HG03045 (cell line): Measurements from ENCODE around the gene NUDT1.

Source experiments
- ATAC-seq: cut with Tn5 transposase; IDR thresholded peaks from one replicate; pipeline ENCODE4 v1.9.1; 2021; ENCODE audit warnings: mild to moderate bottlenecking, moderate library complexity; ENCODE audit not compliant: unreplicated experiment

The NUDT1 gene

DNA sequence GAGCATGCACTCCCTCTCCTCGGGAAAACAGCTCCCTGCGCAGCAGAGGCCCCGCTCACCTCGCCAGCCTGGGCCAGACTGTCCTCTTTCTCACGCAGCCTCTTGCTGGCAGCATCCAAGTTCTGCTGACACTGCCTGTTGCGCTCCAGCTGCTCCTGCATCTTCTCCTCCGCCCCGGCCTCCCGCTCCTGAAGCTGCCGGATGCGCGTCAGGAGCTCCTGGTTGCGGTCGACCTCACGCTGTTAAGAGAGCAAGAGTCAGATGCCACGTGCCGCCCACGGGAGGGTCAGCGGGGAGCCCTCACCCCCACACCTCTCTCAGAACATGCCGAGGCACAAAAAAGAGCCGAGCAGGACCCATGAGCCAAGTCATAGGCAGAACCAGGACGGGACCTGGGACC, 19.5 kb upstream of the NUDT1 start:
- no peak for ATAC-seq

DNA sequence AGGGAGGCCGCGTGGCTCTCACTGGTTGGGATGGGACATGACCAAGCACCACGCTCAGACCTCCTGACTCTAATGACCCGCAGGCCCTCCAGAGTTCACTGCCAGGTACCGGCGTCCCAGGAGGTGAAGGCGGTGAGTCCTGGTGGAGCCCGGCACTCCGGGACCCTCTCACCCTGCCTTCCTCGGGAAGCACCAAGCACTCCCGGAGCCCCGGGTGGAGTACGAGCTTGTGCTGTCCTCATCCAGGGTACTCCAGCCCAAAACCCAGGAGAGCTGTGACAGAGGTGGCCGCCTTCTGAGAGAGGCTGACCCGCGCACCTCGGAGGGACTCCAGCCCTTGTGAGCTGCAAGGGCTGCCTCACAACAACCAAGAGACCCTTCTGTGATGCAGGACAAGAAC, 18.7 kb upstream of the NUDT1 start:
- ATAC-seq, result no peak

DNA sequence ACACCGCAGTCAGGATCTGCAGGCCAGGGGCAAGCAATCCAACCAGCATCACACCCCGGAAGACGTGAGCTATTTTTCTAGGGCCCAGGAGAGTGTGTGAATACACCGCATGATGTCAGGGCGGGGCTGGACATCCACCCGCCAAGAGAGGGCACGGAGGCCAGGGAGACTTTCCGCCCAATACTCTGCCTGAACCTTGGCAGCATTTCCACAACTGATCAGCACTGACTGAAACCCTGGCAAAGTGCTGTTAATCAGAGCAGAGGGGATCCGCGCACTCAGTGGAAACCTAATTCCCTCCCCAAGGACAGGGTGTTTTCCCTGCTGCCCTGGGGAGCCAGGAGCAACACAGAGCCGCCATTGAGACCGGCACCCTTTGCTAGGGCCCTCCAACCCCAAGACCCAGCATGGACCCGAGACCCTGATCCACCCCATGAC, 17.5 kb upstream of the NUDT1 start:
- no peak for ATAC-seq

DNA sequence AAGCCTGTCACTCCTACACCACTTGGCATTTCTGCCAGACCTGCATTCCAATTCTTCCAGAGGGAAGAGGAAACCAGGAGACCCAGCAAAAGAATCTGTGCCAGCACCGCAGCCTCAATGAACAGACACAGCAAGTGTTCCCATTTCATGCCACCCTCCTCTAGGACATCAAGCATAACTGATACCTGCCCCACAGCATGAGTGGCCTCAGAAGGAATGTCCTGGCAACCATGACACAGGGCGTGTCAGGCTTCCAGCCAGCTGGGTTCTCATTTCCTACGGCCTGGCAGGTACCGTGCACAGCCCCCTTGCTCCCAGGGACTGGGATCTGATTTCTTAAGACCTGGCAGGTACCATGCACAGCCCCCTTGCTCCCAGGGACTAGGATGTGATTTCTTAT, 17.1 kb upstream of the NUDT1 start:
- ATAC-seq, result no peak

DNA sequence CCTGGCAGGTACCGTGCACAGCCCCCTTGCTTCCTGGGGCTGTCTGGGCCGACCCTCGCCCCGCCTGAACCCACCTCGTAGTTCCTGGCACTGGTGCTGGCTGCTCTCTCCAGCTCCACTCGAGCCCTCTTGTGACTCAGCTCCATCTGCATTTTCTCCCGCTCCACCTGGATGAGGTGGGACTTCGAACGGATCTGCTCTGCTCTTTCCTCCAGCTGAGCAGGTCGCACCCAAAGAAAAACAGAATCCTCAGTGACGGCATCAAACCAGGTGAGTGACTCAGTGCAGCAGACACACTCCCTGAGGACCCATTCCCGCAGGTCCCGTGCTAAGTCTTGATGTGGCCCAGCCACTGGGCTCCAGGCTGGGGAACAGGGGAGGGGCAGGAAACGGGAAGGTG, 16.7 kb upstream of the NUDT1 start:
- no peak for ATAC-seq

DNA sequence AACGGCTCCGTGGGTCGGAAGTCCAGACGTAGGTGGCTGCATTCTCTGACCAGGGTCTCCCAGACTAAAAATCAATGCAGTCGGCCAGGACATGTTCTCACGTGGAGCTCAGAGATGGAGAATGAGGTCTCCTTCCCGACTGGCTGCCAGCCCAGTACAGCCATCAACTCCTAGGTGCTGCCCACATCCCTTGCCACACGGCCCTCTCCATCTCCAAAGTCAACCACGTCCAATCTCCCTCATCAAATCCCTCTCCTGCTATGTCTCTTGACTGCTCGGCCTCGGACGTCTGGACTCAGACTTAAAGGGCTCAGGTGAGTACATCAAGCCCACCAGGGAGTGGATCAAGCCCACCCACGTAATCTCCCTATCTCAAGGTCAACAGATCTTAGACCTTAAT, 16.2 kb upstream of the NUDT1 start:
- no peak for ATAC-seq

DNA sequence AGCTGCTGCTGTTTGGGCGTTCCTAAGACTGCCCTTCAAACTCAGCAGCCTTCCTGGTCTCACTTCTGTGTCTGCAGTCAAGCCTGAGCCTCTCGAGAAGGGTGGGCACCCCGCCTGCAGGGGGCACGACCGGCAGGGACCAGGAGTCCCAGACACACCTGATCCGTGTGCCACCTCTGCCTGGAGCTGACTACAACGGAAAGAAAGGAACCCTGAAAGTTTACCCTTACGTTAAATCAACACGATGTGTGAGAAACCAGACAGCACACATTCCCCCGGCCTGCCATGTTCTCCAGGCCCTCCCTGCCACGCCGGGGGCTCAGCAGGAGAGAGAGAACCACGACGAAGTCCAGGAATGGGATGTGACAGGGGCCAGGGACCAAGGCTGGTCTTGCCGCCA, 14.3 kb upstream of the NUDT1 start:
- no peak for ATAC-seq

DNA sequence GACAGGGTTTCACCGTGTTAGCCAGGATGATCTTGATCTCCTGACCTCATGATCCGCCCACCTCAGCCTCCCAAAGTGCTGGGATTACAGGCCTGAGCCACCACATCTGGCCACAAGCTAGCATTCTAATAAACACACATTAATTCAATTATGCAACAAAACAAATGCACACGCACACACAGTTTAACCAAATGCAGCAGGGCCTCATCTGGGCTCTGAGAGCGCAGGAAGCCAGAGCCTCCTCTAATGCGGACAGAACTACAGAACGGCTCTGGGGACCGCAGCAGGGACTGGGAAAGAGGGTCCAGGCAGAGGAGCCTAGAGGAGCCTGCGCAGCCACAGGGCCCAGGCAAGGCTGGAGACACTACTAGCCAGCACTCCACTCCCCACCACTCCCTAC, 13.1 kb upstream of the NUDT1 start:
- no peak for ATAC-seq

DNA sequence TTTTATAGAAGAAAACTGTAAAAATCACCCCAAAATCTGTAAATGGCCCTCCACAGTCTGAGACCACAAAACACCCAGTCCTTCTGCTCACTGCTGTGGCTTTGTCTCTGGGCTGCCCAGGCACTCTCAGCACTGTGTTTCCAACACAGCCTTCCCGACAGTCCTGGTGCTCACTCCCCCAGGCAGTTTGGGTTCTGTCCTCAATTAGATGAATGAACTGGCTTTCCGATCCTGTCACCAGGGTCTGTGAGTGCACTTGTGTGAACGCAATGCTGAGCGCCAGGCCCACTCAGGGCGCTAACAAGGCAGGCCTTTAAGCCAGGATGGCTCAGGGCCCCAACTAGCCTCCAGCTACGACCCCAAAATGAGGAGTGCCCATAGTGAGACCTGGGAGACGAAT, 12.6 kb upstream of the NUDT1 start:
- ATAC-seq, result no peak

DNA sequence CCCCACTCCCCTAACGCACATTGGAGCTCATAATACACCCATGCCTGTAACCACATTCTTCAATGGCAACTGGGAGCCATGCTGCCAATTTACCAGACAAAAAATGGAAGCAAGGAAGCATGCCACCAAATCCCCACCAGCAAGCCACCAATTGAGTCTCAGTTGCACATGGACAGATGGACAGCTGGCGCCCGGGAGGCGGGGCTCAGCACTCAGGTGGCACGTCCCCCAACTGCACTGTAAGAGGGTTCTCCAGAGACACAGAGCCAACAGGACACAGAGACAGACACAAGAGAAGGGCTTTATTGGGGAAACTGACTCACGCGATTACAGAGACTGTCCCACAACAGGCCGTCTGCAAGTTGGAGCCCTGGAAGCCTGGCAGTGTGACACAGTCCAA, 11.8 kb upstream of the NUDT1 start:
- no peak for ATAC-seq

DNA sequence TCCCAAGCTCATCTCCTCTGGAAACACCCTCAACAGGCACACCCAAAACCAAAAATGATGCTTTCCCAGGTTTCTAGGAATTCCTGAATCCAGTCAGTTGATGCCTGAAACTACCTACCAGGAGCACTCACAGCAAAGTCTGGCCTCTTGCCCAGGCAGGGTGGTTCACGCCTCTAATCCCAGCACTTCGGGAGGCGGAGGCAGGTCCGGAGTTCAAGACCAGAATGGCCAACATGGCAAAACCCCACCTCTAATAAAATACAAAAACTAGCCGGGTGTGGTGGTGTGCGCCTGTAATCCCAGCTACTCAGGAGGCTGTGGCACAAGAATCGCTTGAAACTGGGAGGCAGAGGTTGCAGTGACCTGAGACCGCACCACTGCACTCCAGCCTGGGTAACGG, 11.1 kb upstream of the NUDT1 start:
- no peak for ATAC-seq

DNA sequence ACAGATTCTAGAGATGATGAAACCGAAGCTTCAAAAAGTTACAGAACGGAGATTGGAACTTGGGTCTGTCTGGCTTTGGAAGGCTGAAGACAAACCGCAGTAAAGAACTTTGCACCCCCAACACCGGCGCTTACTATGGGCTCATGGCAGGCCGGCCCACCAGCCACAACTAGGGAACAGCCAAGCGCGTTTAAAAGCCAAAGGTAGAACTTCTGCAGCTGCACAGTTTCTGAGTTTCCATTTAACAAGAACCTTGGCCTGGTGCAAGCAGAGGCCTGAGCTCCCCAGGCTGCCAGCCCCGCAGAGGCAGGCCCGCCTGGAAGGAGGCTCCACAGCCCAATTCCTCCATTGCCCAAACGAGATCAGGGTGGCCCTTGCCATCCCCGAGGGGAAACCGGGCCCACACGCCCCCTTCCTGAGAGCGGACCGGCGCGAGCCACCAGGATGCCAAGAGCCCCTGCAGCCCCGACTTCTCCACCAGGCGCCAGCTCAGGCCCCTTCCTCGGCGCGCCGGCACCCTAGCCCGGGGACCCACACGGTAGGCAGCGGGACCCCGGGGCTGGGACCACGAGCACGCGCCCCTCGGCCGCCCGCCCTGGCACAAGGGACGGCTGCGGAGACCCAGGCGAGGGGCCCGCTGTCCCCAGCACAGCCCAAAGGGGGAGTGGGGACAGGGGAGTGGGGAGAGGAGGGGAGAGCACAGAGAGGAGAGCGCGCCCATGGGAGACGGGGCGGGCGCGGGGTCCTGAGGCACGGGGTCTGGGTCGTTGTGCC, 9.8 kb upstream of the NUDT1 start:
- ATAC-seq, result peak; percentile 24

DNA sequence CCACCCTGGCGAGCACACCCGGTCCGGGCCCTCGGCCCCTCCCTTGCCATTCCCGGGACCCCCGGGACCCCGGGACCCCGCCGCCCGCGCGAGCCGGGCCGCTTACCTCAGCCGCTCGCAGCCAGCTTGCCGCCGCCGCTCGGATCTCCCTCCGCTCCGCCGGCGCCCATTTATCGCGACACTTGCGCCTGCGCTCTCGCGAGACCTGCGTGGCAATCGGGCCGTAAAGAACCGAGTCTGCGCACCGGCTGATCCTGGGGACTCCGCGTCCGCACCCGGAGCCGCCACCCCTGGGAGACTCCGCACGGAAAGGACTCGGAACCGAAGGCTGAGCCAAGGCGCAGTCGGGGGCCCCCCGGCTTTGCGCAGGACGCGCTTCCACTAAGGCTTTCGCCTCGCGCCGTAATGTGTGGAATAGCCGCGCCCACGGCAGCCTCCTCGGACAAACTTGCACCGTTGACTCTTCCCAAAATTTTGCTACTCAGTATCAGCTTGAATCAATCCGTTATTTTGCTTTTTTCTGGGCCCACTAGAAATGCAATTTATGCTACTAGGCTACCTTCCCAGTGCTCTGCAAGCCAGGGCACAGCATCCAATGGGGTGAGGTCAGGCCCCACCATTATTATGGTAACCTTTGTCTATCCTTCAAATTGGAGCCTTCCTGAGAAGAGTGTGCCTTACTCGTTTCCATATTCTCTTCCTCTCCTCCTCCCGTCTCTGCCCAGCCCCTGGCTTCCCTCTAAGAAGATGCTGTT, 9.1 kb upstream of the NUDT1 start, which contains the start of gene MAD1L1:
MAD1L1 (minus strand) TSS at position 180 of the 755 bp plus-strand sequence. CDS start 2,812 bp downstream, outside the sequence.
- ATAC-seq, result peak; percentile 76

DNA sequence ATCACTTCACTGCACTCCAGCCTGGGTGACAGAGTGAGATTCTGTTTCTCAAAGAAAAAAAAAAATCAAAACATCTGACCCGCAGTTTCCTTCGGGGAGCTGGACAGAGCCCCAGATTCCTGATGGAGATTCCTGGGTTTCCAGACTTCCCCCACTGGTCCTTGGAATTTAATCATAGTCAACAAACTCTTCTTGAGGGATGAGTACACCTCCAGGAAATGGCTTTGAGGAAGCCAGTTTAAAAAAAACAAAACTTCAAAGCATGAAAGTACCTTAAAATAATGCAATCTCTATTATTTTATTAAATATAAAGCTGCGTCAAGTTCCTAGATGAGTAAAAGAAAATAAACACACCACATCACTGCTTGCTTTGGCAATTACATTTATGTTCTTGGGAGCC, 8.1 kb upstream of the NUDT1 start:
- ATAC-seq, result no peak

DNA sequence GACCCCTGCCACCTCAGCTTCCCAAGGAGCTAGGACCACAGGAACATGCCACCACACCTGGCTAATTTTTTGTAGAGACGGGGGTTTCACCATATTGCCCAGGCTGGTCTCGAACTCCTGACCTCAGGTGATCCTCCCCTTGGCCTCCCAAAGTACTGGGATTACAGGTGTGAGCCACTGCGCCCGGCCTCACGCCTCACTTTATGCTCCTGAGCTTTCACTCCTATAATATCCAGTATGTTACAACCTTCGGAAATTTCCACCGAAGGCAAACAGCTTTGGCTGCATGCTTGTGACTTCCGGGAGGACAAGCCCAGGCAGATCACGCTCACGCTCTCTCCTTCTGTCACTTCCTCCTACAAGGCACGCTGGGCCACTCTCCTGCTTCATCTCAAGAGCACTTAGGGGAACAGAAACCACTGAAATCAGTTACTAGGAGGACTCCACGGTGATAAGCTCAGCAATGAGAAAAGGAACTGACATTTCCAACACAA, 4.9 kb upstream of the NUDT1 start:
- ATAC-seq, result peak; percentile 43

DNA sequence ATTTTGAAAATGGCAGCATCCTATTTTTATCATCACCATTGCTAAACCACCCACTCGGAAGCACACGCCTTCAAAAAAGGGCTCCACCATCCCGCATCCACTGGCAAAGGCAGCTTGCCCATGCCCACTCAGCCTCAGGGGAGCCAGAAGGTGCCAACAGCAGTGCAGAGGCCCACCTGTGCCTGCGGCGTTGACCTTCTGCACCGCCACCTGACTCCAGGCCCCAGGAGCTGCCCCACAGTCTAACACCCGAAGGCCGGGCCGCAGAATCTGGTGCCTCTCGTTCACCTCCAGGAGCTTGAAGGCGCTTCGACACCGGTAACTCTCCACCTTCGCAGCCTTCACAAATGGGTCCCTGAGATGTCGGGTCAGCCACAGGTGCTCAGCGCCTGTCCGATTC, 2.8 kb upstream of the NUDT1 start:
- no peak for ATAC-seq

DNA sequence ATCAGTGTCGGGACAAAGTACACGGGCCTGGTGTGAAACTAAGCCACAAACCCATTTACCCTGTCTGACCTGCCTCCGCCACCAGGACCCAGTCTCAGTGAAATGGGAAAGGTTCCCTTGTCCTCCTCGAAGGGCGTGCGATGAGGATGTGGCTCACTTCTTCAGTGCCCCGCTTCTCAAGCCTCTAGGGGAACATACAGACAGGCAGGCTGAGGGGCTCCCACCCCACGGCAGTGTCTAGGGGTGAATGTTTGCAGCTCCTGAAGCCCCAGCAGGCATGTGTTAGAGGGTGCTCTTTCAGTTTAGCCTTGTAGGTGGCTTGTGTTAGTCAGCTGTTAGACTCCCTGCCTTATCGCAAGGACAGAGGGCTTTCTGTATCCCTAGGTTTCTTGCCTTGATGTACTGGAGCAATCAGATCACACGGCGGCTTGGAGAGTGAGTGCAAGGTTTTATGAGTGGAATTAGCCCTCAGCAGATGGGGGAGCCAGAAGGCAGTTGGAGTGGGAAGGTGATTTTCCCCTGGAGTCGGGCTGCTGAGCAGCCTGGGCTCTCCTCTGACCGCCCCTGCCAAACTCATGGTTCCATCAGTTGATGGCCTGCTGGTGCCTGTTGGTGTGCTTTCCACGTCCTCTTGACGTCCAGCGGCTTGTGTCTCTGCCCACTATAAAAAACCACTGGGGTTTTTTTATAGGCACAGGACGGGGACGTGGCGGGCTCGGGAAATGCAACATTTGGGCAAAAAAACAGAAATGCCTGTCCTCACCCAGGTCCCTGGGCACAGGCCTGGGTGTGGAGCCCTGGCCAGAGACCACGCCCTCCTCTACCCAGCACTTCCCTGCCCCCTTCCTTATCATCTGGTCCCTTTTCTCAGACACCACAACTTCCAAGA, 759 bp downstream of the NUDT1 start:
- no peak for ATAC-seq

DNA sequence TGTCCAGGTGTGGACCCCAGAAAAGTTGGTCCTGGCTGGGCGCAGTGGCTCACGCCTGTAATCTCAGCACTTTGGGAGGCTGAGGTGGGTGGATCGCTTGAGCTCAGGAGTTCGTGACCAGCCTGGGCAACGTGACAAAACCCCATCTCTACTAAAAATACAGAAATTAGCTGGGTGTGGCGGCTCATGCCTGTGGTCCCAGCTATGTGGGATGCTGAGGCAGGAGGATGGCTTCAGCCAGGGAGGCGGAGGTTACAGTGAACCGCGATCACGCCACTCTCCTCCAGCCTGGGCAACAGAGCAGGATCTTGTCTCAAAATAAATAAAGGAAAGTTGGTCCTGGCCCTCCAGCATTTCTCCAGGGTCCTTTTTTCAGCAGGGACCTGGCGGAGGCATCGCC, 1.4 kb downstream of the NUDT1 start:
- ATAC-seq, result no peak

DNA sequence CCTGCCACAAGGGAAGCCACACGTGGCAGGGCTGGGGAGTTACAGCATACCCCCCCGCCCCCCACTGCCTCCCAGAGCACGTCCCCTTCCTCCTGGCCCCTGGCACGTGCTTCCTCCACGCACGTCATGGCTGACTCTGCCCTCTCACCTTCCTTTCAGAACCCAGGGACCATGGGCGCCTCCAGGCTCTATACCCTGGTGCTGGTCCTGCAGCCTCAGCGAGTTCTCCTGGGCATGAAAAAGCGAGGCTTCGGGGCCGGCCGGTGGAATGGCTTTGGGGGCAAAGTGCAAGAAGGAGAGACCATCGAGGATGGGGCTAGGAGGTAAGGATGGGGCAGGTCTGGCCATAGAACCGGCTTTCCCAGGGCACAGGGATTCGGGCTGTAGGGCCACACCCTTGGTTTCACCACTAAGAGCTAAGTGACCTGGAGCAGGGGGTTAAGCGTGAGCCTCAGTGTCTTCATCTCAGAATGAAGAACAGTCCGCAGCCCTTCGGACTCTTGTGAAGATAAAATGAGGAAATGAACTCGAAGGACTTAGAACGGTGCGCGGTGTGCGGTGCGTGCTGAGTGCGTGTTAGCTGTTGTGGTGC, 2.5 kb downstream of the NUDT1 start:
- no peak for ATAC-seq

DNA sequence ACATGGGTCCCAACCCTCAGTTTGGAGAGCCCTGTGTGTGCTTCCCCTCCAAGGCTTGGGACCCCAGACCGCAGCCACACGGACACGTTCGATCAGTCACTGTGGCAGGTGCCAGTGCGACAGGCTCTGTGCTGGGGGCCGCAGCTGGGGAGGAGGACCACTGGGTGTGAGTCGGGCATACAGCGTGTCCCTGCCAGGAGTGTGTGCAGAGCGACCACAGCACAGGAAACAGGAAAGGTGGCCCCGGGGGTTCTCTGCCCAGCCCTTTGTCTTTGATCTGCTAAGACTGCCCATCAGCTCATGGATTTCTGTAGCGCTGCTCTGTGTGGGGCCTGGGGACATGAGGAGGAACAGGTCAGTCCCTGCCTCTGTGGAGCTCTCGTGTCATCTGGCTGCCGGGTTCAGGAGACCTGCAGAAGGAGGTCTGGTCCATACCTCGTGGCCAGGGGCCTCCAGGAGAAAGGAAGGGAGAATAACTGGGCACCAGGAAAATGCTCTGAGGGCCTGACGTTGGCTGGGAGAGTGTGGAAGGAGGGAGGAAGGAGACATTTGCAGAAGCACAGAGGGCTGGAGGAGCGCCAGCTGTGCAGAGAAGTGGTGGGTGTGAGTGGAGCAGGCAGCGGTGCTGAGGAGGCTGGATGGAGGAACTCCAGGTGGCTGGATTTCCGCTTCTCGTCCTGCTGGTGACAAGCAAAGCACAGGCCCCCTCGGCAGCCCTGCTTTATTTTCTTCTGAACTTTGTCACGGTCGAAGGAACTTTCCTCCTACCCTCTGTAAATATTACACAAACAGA, 4.1 kb downstream of the NUDT1 start:
- ATAC-seq, result no peak
